HEK293T (cell line): ENCODE measurements around the gene C4orf54.

Experiments used
- BHLHE40 ChIP-seq: fragments of 450-650 bp; IDR thresholded peaks from 2 replicates; pipeline ENCODE4 v1.6.1; 2016; ENCODE audit warnings: mild to moderate bottlenecking, moderate library complexity, borderline replicate concordance
- FOXK2 ChIP-seq: fragments of 450-650 bp; IDR thresholded peaks from 2 replicates; pipeline ENCODE4 v1.6.1; 2016; ENCODE audit warnings: mild to moderate bottlenecking
- SP1 ChIP-seq: fragments of 450-650 bp; IDR thresholded peaks from 2 replicates; pipeline ENCODE4 v1.6.1; 2017

DNA sequence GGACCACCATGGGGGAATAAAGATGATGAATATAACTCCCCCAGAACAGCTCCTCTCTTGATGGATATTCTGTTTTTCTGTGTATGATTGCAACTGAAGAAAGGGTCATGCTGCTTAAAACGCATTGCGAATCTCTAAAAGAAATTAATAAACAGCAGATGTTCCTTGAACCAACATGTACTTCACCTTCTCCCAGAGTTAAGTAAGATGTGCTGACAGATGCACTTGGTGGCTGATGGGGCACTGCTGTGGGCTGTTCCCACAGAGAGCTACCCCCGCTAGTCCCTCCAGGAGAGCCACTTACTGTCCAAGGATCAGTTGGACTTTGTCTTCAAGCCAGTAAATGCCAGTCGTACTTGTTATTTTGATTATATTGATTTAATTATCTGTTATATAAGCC, 26.3 kb upstream of the C4orf54 start:
- TF ChIP-seq SP1 (no peak), BHLHE40 (no peak), FOXK2 (no peak)
